Transverse colon (tissue), 4 donors: ENCODE measurements around the gene COA5. TPM values are rescaled to one million over a fixed set of nuclear protein-coding genes. Genes with fewer than 3 reads are reported as not detected.

Experiments
- DNase-seq: peaks from one replicate; pipeline ENCODE4 v3.0.0-alpha.2; 2019
- H3K27ac ChIP-seq, 4 donors: fragments of 200-600 bp; sonication (generic); 2 replicates each; pipeline ENCODE4 v1.5.1; 2016 to 2018; ENCODE audit warnings: inconsistent platforms in 4 of 4
- H3K27me3 ChIP-seq: fragments of 200-600 bp; sonication (generic); 2 replicates; pipeline ENCODE4 v1.5.1; 2017; ENCODE audit warnings: inconsistent platforms
- H3K36me3 ChIP-seq, 4 donors: fragments of 200-600 bp; sonication (generic); 2 replicates each; pipeline ENCODE4 v1.5.1; 2017 to 2019; ENCODE audit warnings: inconsistent platforms in 4 of 4
- H3K4me1 ChIP-seq, 4 donors: fragments of 200-600 bp; sonication (generic); 2 replicates each; pipeline ENCODE4 v1.5.1; 2017 to 2020; ENCODE audit warnings: inconsistent platforms in 4 of 4
- H3K4me3 ChIP-seq, 4 donors: fragments of 200-600 bp; sonication (generic); 1 replicate in 1 of 4; 2 replicates in 3 of 4; pipeline versions ENCODE4 v1.5.1 to v1.6.1; 2017 to 2019; ENCODE audit warnings: inconsistent platforms in 4 of 4
- H3K9me3 ChIP-seq, 2 donors: fragments of 200-600 bp; sonication (generic); 2 replicates each; pipeline ENCODE4 v1.5.1; 2017 to 2019; ENCODE audit warnings: inconsistent platforms in 2 of 2
- CTCF ChIP-seq, 5 experiments: fragments of 200-600 bp in 3 of 5; fragments of 450-650 bp in 2 of 5; sonication (generic) in 3 of 5; IDR thresholded peaks; 1 replicate in 2 of 5; 2 replicates in 3 of 5; pipeline ENCODE4 v1.5.1; 2016 to 2017; ENCODE audit warnings: antibody characterized with exemption in 5 of 5, inconsistent platforms in 3 of 5, mild to moderate bottlenecking in 2 of 5, moderate library complexity in 1 of 5
- EP300 ChIP-seq: sonication (generic); formaldehyde crosslinking; IDR thresholded peaks from one replicate; pipeline ENCODE4 v1.6.1; 2017; ENCODE audit warnings: antibody characterized with exemption, low read depth
- POLR2A ChIP-seq: fragments of 450-650 bp; IDR thresholded peaks from one replicate; pipeline ENCODE4 v1.6.1; 2016; ENCODE audit warnings: antibody characterized with exemption, mild to moderate bottlenecking, moderate library complexity
- POLR2AphosphoS5 ChIP-seq, 3 donors: sonication (generic); formaldehyde crosslinking; IDR thresholded peaks; one replicate each; pipeline ENCODE4 v1.6.1; 2016; ENCODE audit warnings: antibody characterized with exemption in 3 of 3
- WGBS, 2 donors: methylation state at CpG; one replicate each; pipeline ENCODE4 v1.1.5; 2018; ENCODE audit warnings: low coverage in 1 of 2; 5-methylcytosine and 5-hydroxymethylcytosine counted together
- in situ Hi-C, 4 donors: fragments of 200-750 bp; cut with MboI; loops; one replicate each; pipeline versions ENCODE4 v1.15.0 to v1.15.1; 2017; ENCODE audit warnings: low sequenced_read_pairs in 3 of 4, low pct_ligation_motif_present in 1 of 4, low pct_unique_long_range_greater_than_20kb in 1 of 4
- intact Hi-C: fragments of 100-400 bp; cut with DNase I; formaldehyde crosslinking; loops from one replicate; pipeline ENCODE4 v1.15.1; 2023; ENCODE audit warnings: low total_unique reads
- total RNA-seq, 4 donors: library from RNA; depleted of rRNA; stranded (reverse); fragments of >200 nt; gene quantifications; one replicate each; pipeline ENCODE4 v1.1.0, GENCODE V29; 2016

The COA5 gene
- total RNA-seq, 4 donors from 2014 or later, result 4.5 to 36.2 (median 23.2) TPM

DNA sequence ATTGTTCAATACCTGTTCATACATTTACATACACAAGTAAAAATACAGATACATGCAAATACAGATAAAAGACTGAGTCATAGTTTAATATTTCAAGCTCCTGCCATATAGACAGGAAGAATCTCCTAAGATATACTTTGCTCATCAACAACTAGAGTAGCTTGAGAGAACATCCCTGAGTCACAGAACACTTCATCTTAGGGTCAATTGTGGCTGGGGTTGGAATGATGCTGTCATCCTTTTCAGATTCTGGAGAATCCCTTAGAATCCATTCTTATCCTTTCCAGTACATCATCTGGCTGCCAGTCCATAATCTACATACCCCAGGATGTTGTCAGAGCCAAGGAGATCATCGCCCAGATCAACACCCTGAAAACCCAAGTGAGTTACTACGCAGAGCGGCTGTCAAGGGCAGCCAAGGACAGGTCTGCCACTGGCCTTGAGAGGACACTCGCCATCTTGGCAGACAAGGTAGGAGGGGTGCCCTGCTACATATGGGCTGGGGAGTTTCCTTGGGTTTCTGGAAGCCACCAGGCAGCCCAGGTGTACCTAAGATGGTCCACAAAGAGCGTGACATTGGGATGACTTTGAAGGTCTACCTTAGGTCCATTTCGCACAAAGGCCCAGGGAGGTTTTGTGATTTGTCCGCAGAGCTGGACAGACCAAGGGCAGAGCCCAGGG lies 55.7 kb downstream of the COA5 start:
- no peak overlapping the region for H3K27ac ChIP-seq
- no peak for TF ChIP-seq POLR2A
- TF ChIP-seq EP300, result no peak
- TF ChIP-seq CTCF (IDR thresholded peaks at IDR 0.05), result no peak
- TF ChIP-seq POLR2AphosphoS5 (IDR thresholded peaks at IDR 0.05), result no peak
- no peak for DNase-seq
- no peak overlapping the region for H3K4me3 ChIP-seq
- in situ Hi-C loops, result loop anchor here in 1 of 4 donors (25.0 kb wide), 1 partner anchor 140 kb away; no protein-coding TSS in a partner anchor
- H3K4me1 ChIP-seq, result no peaks in the 10 kb centered on the region
- H3K36me3 ChIP-seq, result peaks cover 0 to 13% (median 3%) of the 10 kb centered on the region in 4 donors
- H3K9me3 ChIP-seq, result no peaks in the 10 kb centered on the region
- H3K27me3 ChIP-seq, result no peaks in the 10 kb centered on the region
- intact Hi-C loops, result no loop called here
- WGBS, 2 donors, result 93% methylated on average over 7 of the region's 7 CpGs; no CpG with 5 or more reads in 1 of the 2 donors

DNA sequence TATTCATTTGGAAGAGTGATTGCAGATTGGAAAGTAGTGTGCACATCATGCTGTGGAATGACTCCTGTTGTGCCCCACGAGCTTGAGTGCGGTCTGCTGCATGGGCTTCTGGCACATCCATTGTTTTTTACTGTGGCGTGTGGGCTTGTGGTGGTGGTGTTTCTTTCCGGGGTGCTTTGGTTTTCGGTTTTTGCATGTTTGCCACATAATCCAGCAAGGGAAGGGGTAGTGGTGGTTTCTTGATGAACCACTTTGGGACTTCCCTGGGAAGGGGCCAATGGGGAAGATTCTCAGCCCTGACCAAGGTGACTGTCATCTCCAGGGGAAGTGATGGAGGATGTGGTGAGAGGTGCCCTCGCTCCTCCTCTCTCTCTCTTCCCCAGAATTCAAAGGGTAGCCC lies 57.0 kb downstream of the COA5 start:
- TF ChIP-seq CTCF (IDR thresholded peaks at IDR 0.05) (no peak), EP300 (no peak), POLR2AphosphoS5 (IDR thresholded peaks at IDR 0.05) (no peak), POLR2A (no peak)
- 69 to 96% methylated on average over 4 to 6 of the region's 6 CpGs for WGBS, 2 donors
- no peak overlapping the region for H3K4me3 ChIP-seq
- in situ Hi-C loops, result loop anchor here in 1 of 4 donors (25.0 kb wide), 1 partner anchor 139 kb away; no protein-coding TSS in a partner anchor
- no peaks in the 10 kb centered on the region for H3K4me1 ChIP-seq
- no peak overlapping the region for H3K27ac ChIP-seq
- H3K36me3 ChIP-seq, result peaks cover 0 to 14% (median 4%) of the 10 kb centered on the region in 4 donors
- H3K27me3 ChIP-seq, result no peaks in the 10 kb centered on the region
- intact Hi-C loops, result no loop called here
- no peak for DNase-seq
- H3K9me3 ChIP-seq, result no peaks in the 10 kb centered on the region

DNA sequence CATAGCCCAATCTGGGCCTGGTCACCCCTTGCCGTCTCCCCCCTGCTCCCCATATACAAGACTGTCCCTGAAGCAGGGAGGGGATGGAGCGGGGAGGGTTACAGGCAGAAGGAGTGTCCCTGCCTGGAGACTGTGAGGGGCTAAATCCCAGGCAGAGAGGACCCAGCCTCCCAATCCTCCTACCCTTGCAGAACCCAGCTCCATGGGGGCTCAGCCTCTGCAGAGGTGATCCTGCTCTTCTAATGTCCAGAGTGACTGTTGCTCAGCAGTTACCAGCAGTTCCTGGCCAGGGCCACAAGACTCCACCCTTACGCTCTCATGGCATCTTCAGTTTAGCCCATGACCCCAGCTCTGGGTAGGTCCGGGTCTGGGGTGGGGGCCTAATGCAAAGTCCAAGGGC lies 58.1 kb downstream of the COA5 start:
- Histone ChIP-seq H3K27me3 (no peaks in the 10 kb centered on the region), H3K4me1 (no peaks in the 10 kb centered on the region), H3K4me3 (no peak overlapping the region), H3K9me3 (no peaks in the 10 kb centered on the region), H3K27ac (no peak overlapping the region), H3K36me3 (peaks cover 0 to 26% (median 8%) of the 10 kb centered on the region in 4 donors)
- TF ChIP-seq POLR2A (no peak), POLR2AphosphoS5 (IDR thresholded peaks at IDR 0.05) (no peak), EP300 (no peak), CTCF (IDR thresholded peaks at IDR 0.05) (no peak)
- WGBS, 2 donors, result 100% methylated on average over 2 of the region's 4 CpGs; no CpG with 5 or more reads in 1 of the 2 donors
- in situ Hi-C loops, result loop anchor here in 1 of 4 donors (25.0 kb wide), 1 partner anchor 138 kb away; no protein-coding TSS in a partner anchor
- no peak for DNase-seq
- intact Hi-C loops, result no loop called here

Other genes starting within 250 kb of the COA5 start
- 10 to 100 TPM; 22.8 to 35.8 (median 25.4) TPM for gene INPP4A, start 163.7 kb downstream of the COA5 start, total RNA-seq
- 10 to 100 TPM; 23.9 to 46.8 (median 36.3) TPM for gene UNC50, start 77 bp upstream of the COA5 start, total RNA-seq
- 100 to 1,000 TPM in 3 of 4 donors, 10 to 100 TPM in 1; 29.9 to 237 (median 124) TPM for gene MGAT4A, start 122.6 kb upstream of the COA5 start, total RNA-seq